ENCODE results near the gene DOCK3.
"Not testable (repeated sequence)": the region's sequence is repeated elsewhere in the genome, so short reads cannot be mapped to it uniquely, and the experiment has no call there.

DOCK3 gene

DNA sequence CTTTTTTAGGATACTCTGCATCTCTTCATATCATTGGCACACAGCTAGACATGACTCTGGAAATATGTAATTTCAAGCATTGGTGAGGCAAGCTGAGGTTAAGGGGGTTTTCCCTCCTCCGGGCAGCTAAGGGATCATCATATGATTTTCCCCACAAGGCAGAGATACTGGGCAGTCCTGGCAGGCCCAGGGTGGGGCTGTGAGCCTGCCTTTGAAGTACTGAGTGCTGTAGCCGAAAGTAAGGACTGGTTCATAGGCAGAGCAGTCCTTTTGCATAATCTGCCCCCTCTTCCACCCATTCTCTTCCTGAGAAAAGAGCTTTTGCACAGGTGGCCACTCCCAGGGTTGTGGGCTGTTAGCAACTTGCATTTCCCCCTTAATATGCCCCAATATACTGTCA lies 541.6 kb downstream of the DOCK3 start:
- no peak for DNase-seq (ENCODE audit: low spot score)

DNA sequence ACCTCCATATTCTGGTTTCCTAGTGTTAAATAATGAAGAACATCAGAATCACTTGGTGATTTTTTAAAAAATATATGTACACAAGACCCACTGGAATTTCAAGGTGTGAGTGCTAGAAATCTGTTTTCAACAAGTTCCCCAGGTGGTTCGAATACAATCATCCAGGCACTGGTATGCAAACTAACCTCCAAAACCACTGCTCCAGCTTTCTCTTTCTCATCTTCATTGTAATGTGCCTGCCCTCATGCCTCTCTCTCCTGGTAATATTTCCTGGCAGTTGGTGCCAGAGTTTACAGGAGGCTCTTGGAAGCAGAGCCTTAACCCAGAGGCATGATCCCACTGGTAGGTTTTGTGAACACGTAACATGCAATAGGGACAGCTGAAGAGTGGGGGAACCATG lies 547.2 kb downstream of the DOCK3 start:
- no peak for DNase-seq (ENCODE audit: low spot score)

DNA sequence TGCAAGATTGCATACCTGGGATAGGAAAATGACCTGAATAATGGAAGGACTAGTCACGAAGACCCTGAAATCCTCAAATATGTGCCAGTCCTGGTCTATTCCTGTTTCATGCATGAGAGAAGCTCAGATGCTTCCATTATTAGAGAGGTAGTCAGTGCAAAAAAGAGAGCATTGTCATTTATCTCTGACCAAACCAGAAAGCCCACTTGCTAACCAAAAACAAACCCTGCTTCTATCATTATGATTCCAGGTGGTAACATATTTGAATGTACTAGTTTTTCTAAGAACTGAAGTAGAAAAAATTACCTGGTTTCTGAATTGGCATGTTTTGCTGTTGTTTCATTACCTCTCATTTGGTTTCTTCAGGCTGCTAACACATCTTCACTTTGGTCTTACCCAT lies 549.6 kb downstream of the DOCK3 start:
- no peak for DNase-seq (ENCODE audit: low spot score)

GRCh38 chr3:51224843-51225242 lies 550.1 kb downstream of the DOCK3 start:
- DNase-seq (ENCODE audit: low spot score): no peak

DNA sequence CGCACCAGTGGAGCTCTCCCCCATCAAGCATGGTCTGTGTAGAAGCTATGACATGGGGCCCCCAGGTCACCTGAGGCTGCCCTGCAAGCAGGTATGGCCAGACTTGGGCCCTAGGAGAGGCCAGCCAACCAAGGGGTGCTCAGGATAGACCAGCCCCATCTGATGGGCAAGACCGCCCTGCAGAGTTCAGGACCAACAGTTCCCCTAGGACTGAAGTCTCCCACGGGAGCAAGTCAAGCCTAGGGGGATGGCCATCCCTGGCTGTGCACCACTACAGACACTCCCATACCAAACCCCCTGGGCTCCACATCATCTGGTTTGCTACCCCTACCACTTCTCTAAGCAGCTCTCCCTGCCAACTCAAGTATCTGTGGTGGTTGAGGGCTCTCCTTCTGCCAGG lies 568.2 kb downstream of the DOCK3 start:
- no peak for DNase-seq (ENCODE audit: low spot score)

DNA sequence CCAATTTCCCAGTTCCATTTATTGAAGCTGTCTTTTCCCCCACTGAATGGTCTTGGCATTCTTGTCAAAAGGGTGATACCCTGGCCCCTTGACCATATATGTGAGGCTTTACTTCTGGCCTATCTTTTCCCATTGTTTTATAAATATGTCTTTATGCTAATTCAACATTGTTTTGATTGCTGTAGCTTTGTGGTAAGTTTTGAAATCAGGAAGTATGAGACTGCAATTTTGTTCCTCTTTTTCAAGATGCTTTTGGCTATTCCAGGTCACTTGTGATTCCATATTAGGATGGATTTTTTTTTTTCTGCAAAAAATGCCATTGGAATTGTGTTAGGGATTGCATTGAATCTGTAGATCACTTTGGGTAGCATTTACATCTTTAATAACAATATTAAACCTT lies 569.2 kb downstream of the DOCK3 start:
- no peak for DNase-seq (ENCODE audit: low spot score)

GRCh38 chr3:51245867-51246266 lies 571.1 kb downstream of the DOCK3 start:
- DNase-seq (ENCODE audit: low spot score): no peak

- DNase-seq (ENCODE audit: low spot score): no peak
Observed at GRCh38 chr3:51257870-51258269, 583.1 kb downstream of the DOCK3 start.

- DNase-seq (ENCODE audit: low spot score): not testable (repeated sequence)
Observed at GRCh38 chr3:51264166-51264565, 589.4 kb downstream of the DOCK3 start.

DNA sequence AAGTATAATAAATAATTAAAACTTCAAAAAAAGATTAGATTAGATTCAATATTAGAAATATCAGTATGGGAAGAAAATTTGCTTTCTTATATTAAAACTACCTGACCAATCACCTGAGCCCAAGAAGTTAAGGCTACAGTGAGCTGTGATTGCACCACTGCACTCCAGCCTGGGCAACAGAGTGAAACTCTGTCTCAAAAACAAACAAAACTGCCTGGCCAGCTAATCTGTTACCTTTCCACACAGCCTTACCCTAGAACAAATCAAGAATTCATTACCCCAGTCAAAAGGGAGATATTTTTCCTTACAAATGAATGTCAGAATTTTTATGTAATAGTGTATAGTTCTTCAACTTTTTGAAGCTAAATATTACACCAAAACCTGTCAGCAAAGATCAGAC lies 593.4 kb downstream of the DOCK3 start:
- no peak for DNase-seq (ENCODE audit: low spot score)

- no peak for DNase-seq (ENCODE audit: low spot score)
Observed at GRCh38 chr3:51269466-51269865, 594.7 kb downstream of the DOCK3 start.

- no peak for DNase-seq (ENCODE audit: low spot score)
Observed at GRCh38 chr3:51270559-51270958, 595.8 kb downstream of the DOCK3 start.

- DNase-seq (ENCODE audit: low spot score): no peak
Observed at GRCh38 chr3:51271172-51271571, 596.4 kb downstream of the DOCK3 start.

- no peak for DNase-seq (ENCODE audit: low spot score)
Observed at GRCh38 chr3:51274052-51274451, 599.3 kb downstream of the DOCK3 start.

GRCh38 chr3:51275111-51275805 lies 600.5 kb downstream of the DOCK3 start:
- no peak for DNase-seq (ENCODE audit: low spot score)

- DNase-seq (ENCODE audit: low spot score): no peak
Observed at GRCh38 chr3:51276046-51276445, 601.3 kb downstream of the DOCK3 start.

DNA sequence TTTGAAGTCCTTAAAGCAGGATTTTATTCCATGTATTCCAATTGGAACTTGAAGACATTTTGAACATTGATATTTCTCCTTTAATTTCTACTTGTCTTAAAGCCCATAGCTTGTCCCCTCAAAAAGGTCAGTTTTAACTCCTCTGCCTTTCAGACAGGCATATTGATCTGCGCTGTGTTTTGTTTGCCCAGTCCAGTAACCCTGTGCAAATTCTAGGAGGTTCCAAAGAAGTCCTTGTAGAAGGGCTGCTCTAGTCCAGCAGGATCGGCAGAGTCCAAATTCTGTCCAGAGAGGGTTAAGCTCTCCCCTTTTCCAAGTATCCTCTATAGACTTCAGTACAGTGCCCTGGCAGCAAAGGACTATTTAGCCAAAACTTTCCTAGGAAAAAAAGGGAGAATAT lies 604.7 kb downstream of the DOCK3 start:
- DNase-seq (ENCODE audit: low spot score): no peak

DNA sequence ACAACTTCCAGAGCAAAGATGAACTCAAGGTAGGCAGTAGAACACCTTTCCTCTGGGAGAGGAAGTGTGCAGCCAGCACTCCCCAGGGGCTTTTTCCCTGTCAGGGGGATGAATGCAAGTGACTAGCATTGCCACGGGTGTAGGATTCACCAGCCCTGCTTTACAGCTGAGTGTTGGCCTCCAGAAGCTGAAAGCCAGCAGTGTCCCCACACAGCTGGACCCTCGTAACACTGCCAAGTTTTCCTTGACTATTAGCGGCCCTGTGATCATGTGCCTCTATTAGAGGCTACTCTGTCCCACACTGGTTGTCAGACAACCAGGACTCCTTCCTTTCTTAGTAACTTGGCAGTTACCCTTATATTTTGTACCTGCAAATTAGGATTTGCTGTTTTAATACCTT lies 605.4 kb downstream of the DOCK3 start:
- no peak for DNase-seq (ENCODE audit: low spot score)

- DNase-seq (ENCODE audit: low spot score): peak; percentile 27
Observed at GRCh38 chr3:51282931-51283330, 608.2 kb downstream of the DOCK3 start.

- DNase-seq (ENCODE audit: low spot score): no peak
Observed at GRCh38 chr3:51283421-51283820, 608.7 kb downstream of the DOCK3 start.

- DNase-seq (ENCODE audit: low spot score): no peak
Observed at GRCh38 chr3:51295625-51296024, 620.9 kb downstream of the DOCK3 start.

DNA sequence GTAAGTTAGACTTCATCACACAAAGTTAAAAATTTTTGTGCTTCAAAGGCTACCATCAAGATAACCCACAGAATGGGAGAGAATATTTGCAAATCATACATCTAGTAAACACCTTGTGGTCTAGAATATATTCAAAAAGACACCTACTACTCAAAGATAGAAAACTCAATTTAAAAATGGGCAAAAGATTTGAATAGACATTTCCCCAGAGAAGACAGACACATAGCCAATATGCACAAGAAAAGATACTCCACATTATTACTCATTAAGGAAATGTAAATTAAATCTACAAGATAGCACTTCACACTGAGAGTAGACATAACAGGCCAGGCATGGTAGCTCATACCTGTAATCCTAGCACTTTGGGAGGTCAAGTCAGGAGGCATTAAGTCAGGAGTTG lies 622.6 kb downstream of the DOCK3 start:
- DNase-seq (ENCODE audit: low spot score): no peak

DNA sequence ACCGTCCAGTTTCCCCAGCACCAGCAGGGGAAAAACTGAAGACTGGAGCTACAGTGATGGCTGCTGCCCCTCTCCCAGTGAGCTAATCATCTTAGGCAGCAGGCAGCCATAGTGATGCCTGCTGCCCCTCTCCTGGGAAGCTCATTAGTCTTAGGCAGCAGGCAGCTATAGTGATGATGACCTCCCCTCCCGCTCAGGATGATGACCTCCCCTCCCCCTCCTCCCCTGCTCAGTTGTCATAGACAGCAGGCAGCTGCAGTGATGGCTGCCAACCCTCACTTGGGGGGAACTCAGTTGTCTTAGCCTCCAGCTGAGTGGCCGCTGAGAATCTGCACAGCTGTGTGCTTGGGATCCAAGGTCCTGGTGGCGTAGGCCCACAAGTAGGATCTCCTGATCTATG lies 629.5 kb downstream of the DOCK3 start:
- DNase-seq (ENCODE audit: low spot score): no peak

DNA sequence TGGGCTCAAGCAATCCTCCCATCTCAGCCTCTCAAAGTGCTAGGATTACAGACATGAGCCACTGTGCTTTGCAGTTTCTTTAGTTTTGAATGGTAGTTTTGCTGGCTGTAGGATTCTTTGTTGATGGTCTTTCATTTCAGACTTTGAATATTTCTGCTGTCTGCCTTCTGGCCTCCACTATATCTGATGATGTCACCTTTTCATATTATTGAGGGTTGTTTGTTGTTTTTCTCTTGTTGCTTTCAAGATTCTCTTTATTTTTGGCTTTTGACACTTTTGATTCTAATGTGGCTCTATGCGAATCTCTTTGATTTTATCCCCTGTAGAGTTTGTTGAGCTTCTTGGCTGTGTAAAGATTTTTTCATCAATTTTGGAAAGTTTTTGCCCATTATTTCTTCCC lies 631.4 kb downstream of the DOCK3 start:
- no peak for DNase-seq (ENCODE audit: low spot score)

DNA sequence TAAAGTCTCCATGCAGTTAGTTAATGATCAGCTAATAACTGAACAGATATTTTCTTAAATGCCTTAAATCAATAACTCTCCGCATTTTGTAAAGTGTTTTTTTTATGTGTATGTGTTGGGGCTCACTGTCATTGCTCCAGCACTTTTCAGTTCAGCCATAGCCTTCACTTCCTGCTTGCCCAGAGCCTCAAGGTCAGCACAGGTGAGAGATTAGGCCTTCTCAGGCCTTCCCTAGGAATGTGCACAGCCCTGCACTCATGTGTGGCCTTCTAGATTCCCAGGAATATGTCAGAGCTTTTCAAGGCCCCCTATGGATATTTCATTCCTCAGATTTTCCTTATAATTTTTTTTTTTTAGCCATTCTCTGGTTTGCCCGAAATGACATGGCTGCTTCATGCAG lies 632.7 kb downstream of the DOCK3 start:
- no peak for DNase-seq (ENCODE audit: low spot score)
